Skeletal muscle tissue (tissue), 4 donors: ENCODE measurements around the gene LRP1B. TPM values are rescaled to one million over a fixed set of nuclear protein-coding genes. Genes with fewer than 3 reads are reported as not detected.

Source experiments
- H3K27ac ChIP-seq: one replicate; pipeline ENCODE4 v1.7.0; 2013; ENCODE audit warnings: mild to moderate bottlenecking, low read depth, low read length, inconsistent platforms
- H3K27me3 ChIP-seq, 3 donors: one replicate each; pipeline ENCODE4 v1.7.0; 2013; ENCODE audit warnings: low read length in 3 of 3; ENCODE audit not compliant: control insufficient read depth in 3 of 3, insufficient read depth in 3 of 3
- H3K36me3 ChIP-seq, 3 donors: one replicate each; pipeline ENCODE4 v1.7.0; 2013; ENCODE audit warnings: low read length in 3 of 3; ENCODE audit not compliant: control insufficient read depth in 3 of 3, insufficient read depth in 3 of 3
- H3K4me1 ChIP-seq, 3 donors: one replicate each; pipeline ENCODE4 v1.7.0; 2013; ENCODE audit warnings: low read length in 3 of 3, mild to moderate bottlenecking in 3 of 3; ENCODE audit not compliant: control insufficient read depth in 3 of 3, insufficient read depth in 3 of 3
- H3K4me3 ChIP-seq, 3 donors: one replicate each; pipeline ENCODE4 v1.7.0; 2013; ENCODE audit warnings: low read length in 3 of 3
- H3K9ac ChIP-seq, 3 donors: one replicate each; pipeline ENCODE4 v1.7.0; 2013; ENCODE audit warnings: low read length in 3 of 3, mild to moderate bottlenecking in 3 of 3, moderate library complexity in 2 of 3, low read depth in 1 of 3
- H3K9me3 ChIP-seq, 3 donors: one replicate each; pipeline ENCODE4 v1.7.0; 2013; ENCODE audit warnings: low read length in 3 of 3; ENCODE audit not compliant: control insufficient read depth in 3 of 3
- total RNA-seq: library from RNA; depleted of rRNA; stranded (reverse); fragments of >200 nt; gene quantifications from one replicate; pipeline ENCODE4 v1.2.3, GENCODE V29; 2014
- donor health status: Osteomylitis.

The LRP1B gene
- total RNA-seq, 1 donor from 2014 or later: 2.6 TPM

DNA sequence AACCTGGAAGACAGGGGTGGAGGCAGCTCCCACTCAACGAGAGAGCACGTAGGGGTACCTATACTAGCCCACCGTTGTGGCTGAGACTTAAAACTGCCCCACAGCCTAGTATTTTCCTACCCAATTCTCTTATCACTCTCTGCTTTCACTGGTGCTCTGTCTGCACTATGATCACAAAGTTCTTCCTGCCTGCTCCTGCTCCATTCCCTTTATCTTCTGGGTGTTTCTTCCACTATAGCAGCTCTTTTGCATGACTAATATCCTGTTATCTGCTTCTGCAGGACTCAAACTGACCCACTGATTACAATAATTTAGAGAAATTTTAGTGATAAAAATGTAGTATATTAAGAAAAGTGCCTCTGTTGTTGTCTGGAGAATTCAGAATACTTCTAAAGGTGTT is 184.8 kb downstream of the LRP1B start:
- Histone ChIP-seq H3K27ac (no peak overlapping the region), H3K4me1 (no peaks in the 10 kb centered on the region), H3K27me3 (no peaks in the 10 kb centered on the region), H3K36me3 (no peaks in the 10 kb centered on the region), H3K9me3 (no peaks in the 10 kb centered on the region), H3K4me3 (no peak overlapping the region), H3K9ac (no peak overlapping the region)

DNA sequence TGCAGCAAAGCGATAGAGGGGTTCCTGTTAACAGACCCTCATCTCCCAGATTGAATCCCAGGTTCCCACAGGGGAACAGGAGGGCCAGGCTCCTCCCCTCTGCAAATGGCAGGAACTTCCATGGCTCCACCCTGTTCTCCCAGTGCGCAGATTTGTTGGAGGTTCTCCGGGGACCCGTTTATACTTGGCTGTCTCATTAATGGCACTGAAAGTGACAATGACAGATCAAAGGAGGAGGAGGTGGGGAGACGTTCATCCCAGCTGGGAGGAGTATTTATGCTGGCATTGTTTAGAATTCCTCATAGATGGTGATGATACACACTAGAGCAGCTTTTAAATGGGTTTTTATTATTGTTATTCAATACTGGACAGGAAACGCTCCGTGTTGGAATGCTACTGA is 186.9 kb downstream of the LRP1B start:
- H3K27me3 ChIP-seq: no peaks in the 10 kb centered on the region
- no peaks in the 10 kb centered on the region for H3K36me3 ChIP-seq
- no peaks in the 10 kb centered on the region for H3K9me3 ChIP-seq
- H3K4me3 ChIP-seq: no peak overlapping the region
- H3K9ac ChIP-seq: no peak overlapping the region
- H3K4me1 ChIP-seq: no peaks in the 10 kb centered on the region
- no peak overlapping the region for H3K27ac ChIP-seq

- H3K4me3 ChIP-seq: no peak overlapping the region
- H3K9ac ChIP-seq: no peak overlapping the region
- no peaks in the 10 kb centered on the region for H3K36me3 ChIP-seq
- H3K9me3 ChIP-seq: no peaks in the 10 kb centered on the region
- no peaks in the 10 kb centered on the region for H3K4me1 ChIP-seq
- no peaks in the 10 kb centered on the region for H3K27me3 ChIP-seq
- no peak overlapping the region for H3K27ac ChIP-seq
These were observed 188.6 kb downstream of the LRP1B start for GRCh38 chr2:141942006-141942789.

GRCh38 chr2:141941210-141941714 is 189.6 kb downstream of the LRP1B start:
- no peaks in the 10 kb centered on the region for H3K27me3 ChIP-seq
- no peak overlapping the region for H3K27ac ChIP-seq
- H3K36me3 ChIP-seq: no peaks in the 10 kb centered on the region
- H3K4me1 ChIP-seq: no peaks in the 10 kb centered on the region
- no peak overlapping the region for H3K4me3 ChIP-seq
- H3K9me3 ChIP-seq: no peaks in the 10 kb centered on the region
- H3K9ac ChIP-seq: no peak overlapping the region

GRCh38 chr2:141940709-141941108 is 190.1 kb downstream of the LRP1B start:
- Histone ChIP-seq H3K27ac (no peak overlapping the region), H3K9ac (no peak overlapping the region), H3K36me3 (no peaks in the 10 kb centered on the region), H3K4me1 (no peaks in the 10 kb centered on the region), H3K27me3 (no peaks in the 10 kb centered on the region), H3K9me3 (no peaks in the 10 kb centered on the region), H3K4me3 (no peak overlapping the region)

DNA sequence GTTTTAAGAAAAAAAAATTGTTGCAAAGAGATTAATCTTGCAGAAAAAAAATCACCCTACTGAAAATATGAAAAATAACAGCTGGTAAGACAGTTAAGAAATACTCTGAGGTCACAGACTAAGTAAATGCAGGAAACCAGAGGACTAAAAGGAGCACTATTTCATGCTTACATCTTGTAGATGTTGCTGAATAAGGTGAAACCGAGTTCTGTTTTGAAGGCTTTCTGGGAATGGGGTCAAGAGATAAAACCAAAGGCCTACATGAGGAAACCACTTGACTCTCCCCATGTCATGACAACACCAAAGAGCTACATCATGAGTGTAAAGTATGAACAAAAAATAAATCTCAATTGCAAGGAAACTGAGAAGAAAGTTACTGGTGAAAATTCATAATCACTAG is 197.6 kb downstream of the LRP1B start:
- no peak overlapping the region for H3K9ac ChIP-seq
- H3K36me3 ChIP-seq: no peaks in the 10 kb centered on the region
- H3K4me3 ChIP-seq: no peak overlapping the region
- H3K9me3 ChIP-seq: no peaks in the 10 kb centered on the region
- H3K4me1 ChIP-seq: no peaks in the 10 kb centered on the region
- no peak overlapping the region for H3K27ac ChIP-seq
- no peaks in the 10 kb centered on the region for H3K27me3 ChIP-seq

GRCh38 chr2:141932261-141932660 is 198.6 kb downstream of the LRP1B start:
- no peak overlapping the region for H3K4me3 ChIP-seq
- no peak overlapping the region for H3K27ac ChIP-seq
- H3K9me3 ChIP-seq: no peaks in the 10 kb centered on the region
- no peaks in the 10 kb centered on the region for H3K4me1 ChIP-seq
- H3K9ac ChIP-seq: no peak overlapping the region
- H3K36me3 ChIP-seq: no peaks in the 10 kb centered on the region
- H3K27me3 ChIP-seq: no peaks in the 10 kb centered on the region

GRCh38 chr2:141931797-141932196 is 199.0 kb downstream of the LRP1B start:
- no peak overlapping the region for H3K9ac ChIP-seq
- no peaks in the 10 kb centered on the region for H3K27me3 ChIP-seq
- no peaks in the 10 kb centered on the region for H3K4me1 ChIP-seq
- H3K9me3 ChIP-seq: no peaks in the 10 kb centered on the region
- no peak overlapping the region for H3K27ac ChIP-seq
- no peak overlapping the region for H3K4me3 ChIP-seq
- H3K36me3 ChIP-seq: no peaks in the 10 kb centered on the region

DNA sequence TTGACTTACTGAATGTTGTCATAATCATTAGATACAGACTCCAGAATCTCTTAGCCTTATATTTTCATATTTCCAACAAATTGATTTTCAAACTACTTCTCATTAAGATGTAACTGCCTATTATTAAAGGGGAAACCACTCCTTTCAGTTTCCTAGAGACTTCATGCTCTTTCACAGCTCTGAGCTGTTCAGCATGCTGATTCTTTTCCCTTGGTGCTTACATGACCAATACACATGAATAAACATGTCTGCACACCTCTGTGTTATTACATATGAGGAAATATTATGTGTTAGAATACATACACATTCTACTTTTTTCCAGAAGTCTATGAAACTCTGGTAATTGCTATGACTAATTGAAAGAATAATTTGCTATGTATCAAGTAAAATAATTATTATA is 200.0 kb downstream of the LRP1B start:
- H3K27me3 ChIP-seq: no peaks in the 10 kb centered on the region
- no peak overlapping the region for H3K9ac ChIP-seq
- no peak overlapping the region for H3K27ac ChIP-seq
- H3K4me1 ChIP-seq: no peaks in the 10 kb centered on the region
- no peaks in the 10 kb centered on the region for H3K36me3 ChIP-seq
- H3K4me3 ChIP-seq: no peak overlapping the region
- no peaks in the 10 kb centered on the region for H3K9me3 ChIP-seq

DNA sequence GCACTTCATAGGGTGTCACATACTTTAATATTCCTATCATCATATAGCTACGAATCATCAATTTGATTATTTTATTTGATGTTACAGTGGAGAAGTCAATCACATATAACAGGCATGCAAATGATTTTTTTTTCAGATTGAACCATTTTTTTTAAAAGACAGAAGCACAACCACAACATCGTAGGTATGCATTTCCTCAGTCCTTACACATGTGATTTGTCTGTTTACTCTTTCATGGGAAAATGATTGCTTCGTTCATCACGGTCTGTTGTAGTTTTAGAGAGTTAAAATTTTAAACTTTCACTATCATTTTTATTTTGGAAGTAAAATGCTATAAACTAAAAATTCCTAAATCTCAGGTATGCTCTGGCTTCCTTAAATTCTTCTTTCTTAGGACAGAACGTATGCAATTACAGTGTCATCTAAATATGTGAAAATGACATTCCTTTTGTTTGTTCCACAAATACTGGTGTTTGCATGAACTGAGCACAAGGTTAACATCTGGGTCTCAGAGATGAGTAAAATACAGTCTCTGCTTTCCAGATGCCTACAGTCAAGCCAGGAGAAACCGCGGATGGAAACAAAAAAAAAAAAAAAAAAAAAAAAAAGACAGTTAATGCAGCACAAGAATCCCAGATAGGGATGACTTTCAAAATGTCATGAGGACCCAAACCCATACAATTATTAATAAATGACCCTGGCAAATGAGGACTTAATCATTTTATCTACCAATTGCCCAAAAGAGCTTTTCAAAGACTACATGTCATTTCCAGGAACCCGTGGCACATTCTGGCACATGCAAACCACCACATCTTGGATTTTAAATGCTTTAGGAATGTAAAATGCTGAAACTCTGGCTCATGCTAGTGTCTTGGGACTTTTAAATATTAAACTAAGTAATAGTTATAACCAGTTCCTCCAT is 201.2 kb downstream of the LRP1B start:
- no peaks in the 10 kb centered on the region for H3K36me3 ChIP-seq
- H3K27ac ChIP-seq: no peak overlapping the region
- no peaks in the 10 kb centered on the region for H3K4me1 ChIP-seq
- no peaks in the 10 kb centered on the region for H3K9me3 ChIP-seq
- H3K9ac ChIP-seq: no peak overlapping the region
- H3K4me3 ChIP-seq: no peak overlapping the region
- H3K27me3 ChIP-seq: no peaks in the 10 kb centered on the region
